Endothelial cell of umbilical vein (primary cell): ENCODE results near the gene PAX5. TPM values are rescaled to one million over a fixed set of nuclear protein-coding genes. Genes with fewer than 3 reads are reported as not detected.

ENCODE experiments used
- BruUV-seq: library from RNA; stranded (reverse); fragments of 400-500 nt; replicated peaks from 2 replicates; lab custom pipeline; 2021; lab: Mats Ljungman, UMichigan
- CTCF ChIA-PET: fragments of 300-600, 350-600 bp; sonication (Branson Sonifier 250); formaldehyde crosslinking; loops from one replicate; lab custom pipeline; 2021; ENCODE audit warnings: antibody characterized with exemption, inconsistent platforms; lab: Charles Lee
- POLR2A ChIA-PET: fragments of 300-600, 350-600 bp; sonication (Branson Sonifier 250); formaldehyde crosslinking; loops from one replicate; lab custom pipeline; 2021; ENCODE audit warnings: antibody characterized with exemption, inconsistent platforms; lab: Charles Lee
- DNase-seq: peaks from one replicate; pipeline ENCODE4 v3.0.0-alpha.2; 2011; ENCODE audit warnings: low read depth, low spot score
- FAIRE-seq: peaks from 2 replicates; lab custom pipeline; 2011; peaks lifted over from hg19 to GRCh38; lab: Jason Lieb, UNC
- H2AFZ ChIP-seq: 2 replicates; pipeline ENCODE4 v1.6.0; 2012; ENCODE audit warnings: low read depth, low read length, control low read depth, inconsistent platforms
- H3K27ac ChIP-seq: 2 replicates; pipeline ENCODE4 v1.5.1; 2011; ENCODE audit warnings: low read depth, mild to moderate bottlenecking, control low read depth, low read length, moderate library complexity; ENCODE audit not compliant: insufficient read depth
- H3K27me3 ChIP-seq, 2 experiments: 2 replicates each; pipeline versions ENCODE4 v1.6.0 to v1.6.1; 2011; ENCODE audit warnings: low read length in 2 of 2, mixed read lengths in 1 of 2; ENCODE audit not compliant: control insufficient read depth in 2 of 2, insufficient read depth in 2 of 2
- H3K36me3 ChIP-seq, 2 experiments: 2 replicates in 1 of 2; 3 replicates in 1 of 2; pipeline ENCODE4 v1.5.1; 2011; ENCODE audit warnings: low read length in 2 of 2, mild to moderate bottlenecking in 1 of 2, moderate library complexity in 1 of 2; ENCODE audit not compliant: control insufficient read depth in 2 of 2, insufficient read depth in 2 of 2; ENCODE audit errors: extremely low read depth in 1 of 2
- H3K4me1 ChIP-seq: 3 replicates; pipeline ENCODE4 v1.5.1; 2011; ENCODE audit warnings: mild to moderate bottlenecking, low read length; ENCODE audit not compliant: control insufficient read depth, insufficient read depth; ENCODE audit errors: extremely low read depth
- H3K4me2 ChIP-seq: 2 replicates; pipeline ENCODE4 v1.6.1; 2011; ENCODE audit warnings: low read length, control low read depth, mixed read lengths; ENCODE audit not compliant: insufficient read depth
- H3K4me3 ChIP-seq, 3 experiments: fragments of 200-600 bp in 1 of 3; sonication (generic), shearing (Covaris generic) in 1 of 3; replicated peaks in 1 of 3; 2 replicates each; pipeline ENCODE4 v1.5.1; 2011 to 2016; ENCODE audit warnings: control low read depth in 3 of 3, low read length in 3 of 3, mild to moderate bottlenecking in 2 of 3, inconsistent platforms in 1 of 3, low read depth in 1 of 3, moderate library complexity in 1 of 3; ENCODE audit not compliant: insufficient read depth in 1 of 3
- H3K79me2 ChIP-seq: 2 replicates; pipeline ENCODE4 v1.6.0; 2012; ENCODE audit warnings: low read length, inconsistent platforms; ENCODE audit not compliant: control insufficient read depth, insufficient read depth
- H3K9ac ChIP-seq: replicated peaks from 2 replicates; pipeline ENCODE3; 2011; ENCODE audit warnings: low read length, control low read depth; ENCODE audit not compliant: insufficient read depth; ENCODE audit errors: extremely low read depth
- H3K9me1 ChIP-seq: replicated peaks from 3 replicates; pipeline ENCODE4 v1.6.0; 2011; ENCODE audit warnings: mild to moderate bottlenecking, low read length; ENCODE audit not compliant: control insufficient read depth, insufficient read depth; ENCODE audit errors: extremely low read depth
- H3K9me3 ChIP-seq: replicated peaks from 2 replicates; pipeline ENCODE4 v1.5.1; 2012; ENCODE audit warnings: low read length, inconsistent platforms; ENCODE audit not compliant: control insufficient read depth, insufficient read depth
- H4K20me1 ChIP-seq: replicated peaks from 2 replicates; pipeline ENCODE3; 2011; ENCODE audit warnings: mild to moderate bottlenecking, low read length; ENCODE audit not compliant: control insufficient read depth, insufficient read depth; ENCODE audit errors: extremely low read depth
- CTCF ChIP-seq, 2 donors: IDR thresholded peaks; 1 replicate in 1 of 2; 2 replicates in 1 of 2; pipeline ENCODE4 v1.5.1; 2011; ENCODE audit warnings: low read length in 2 of 2, mild to moderate bottlenecking in 2 of 2, moderate library complexity in 2 of 2, control low read depth in 1 of 2, inconsistent platforms in 1 of 2, low read depth in 1 of 2; ENCODE audit not compliant: insufficient read depth in 1 of 2; ENCODE audit errors: extremely low read depth in 1 of 2
- EZH2 ChIP-seq: IDR thresholded peaks from 2 replicates; pipeline ENCODE4 v1.6.1; 2012; ENCODE audit warnings: borderline replicate concordance, low read depth, mild to moderate bottlenecking, moderate library complexity, low read length, inconsistent platforms; ENCODE audit not compliant: severe bottlenecking
- FOS ChIP-seq: IDR thresholded peaks from 2 replicates; pipeline ENCODE4 v1.6.1; 2011; ENCODE audit warnings: mild to moderate bottlenecking, low read length, moderate library complexity, borderline replicate concordance; ENCODE audit not compliant: insufficient read depth
- GATA2 ChIP-seq: IDR thresholded peaks from 2 replicates; pipeline ENCODE4 v1.7.0; 2011; ENCODE audit warnings: low read depth, mild to moderate bottlenecking, moderate library complexity, mixed read lengths, low read length; ENCODE audit not compliant: insufficient read length, insufficient read depth
- JUN ChIP-seq: IDR thresholded peaks from 2 replicates; pipeline ENCODE4 v1.6.1; 2011; ENCODE audit warnings: borderline replicate concordance, low read depth; ENCODE audit not compliant: insufficient read length, insufficient read depth
- MYC ChIP-seq: IDR thresholded peaks from one replicate; pipeline ENCODE4 v1.6.1; 2011; ENCODE audit warnings: mild to moderate bottlenecking, low read depth, low read length
- POLR2A ChIP-seq: IDR thresholded peaks from 2 replicates; pipeline ENCODE4 v1.6.1; 2012; ENCODE audit warnings: low read depth, mild to moderate bottlenecking, control low read depth, low read length
- POLR2AphosphoS5 ChIP-seq: IDR thresholded peaks from 2 replicates; pipeline ENCODE4 v1.6.1; 2012; ENCODE audit warnings: low read depth, mild to moderate bottlenecking, control low read depth, low read length, moderate library complexity; ENCODE audit not compliant: insufficient read depth
- dilution Hi-C: fragments of 300-500 bp; cut with MboI; formaldehyde crosslinking; loops from one replicate; pipeline ENCODE4 v1.15.0; 2019; ENCODE audit warnings: low sequenced_read_pairs; ENCODE audit not compliant: extremely low pct_ligation_motif_present
- intact Hi-C: fragments of 100-400 bp; cut with micrococcal nuclease; formaldehyde crosslinking; loops from one replicate; pipeline ENCODE4 v1.10.0; 2022
- polyA plus RNA-seq, 4 experiments: library from polyadenylated mRNA; depleted of rRNA in 3 of 4; stranded (reverse) in 3 of 4; unstranded in 1 of 4; fragments of >200 nt; gene quantifications; 2 replicates each; pipeline versions ENCODE4 v1.2.1 to v1.2.3, GENCODE V29; 2011 to 2012; ENCODE audit warnings: missing spikeins in 1 of 4
- total RNA-seq: library from RNA; stranded (reverse); gene quantifications from 2 replicates; pipeline ENCODE4 v1.2.3, GENCODE V29; 2021
- TF ChIP-seq, protein P1 (sequence below): IDR thresholded peaks from 2 replicates; pipeline ENCODE4 v1.6.1; 2011; ENCODE audit not compliant: insufficient read depth, insufficient read length

The PAX5 gene
- total and polyA plus RNA-seq, 2 donors (not counting 3 experiments of a cell fraction or from before 2014, with no cell fraction given) = not detected

- H3K27me3 ChIP-seq = no peaks in the 10 kb centered on the region
- H3K79me2 ChIP-seq = peaks cover 2% of the 10 kb centered on the region
- no peak for FAIRE-seq
- no peaks in the 10 kb centered on the region for H4K20me1 ChIP-seq
- no peak overlapping the region for H3K4me2 ChIP-seq
- no peaks in the 10 kb centered on the region for H3K9me1 ChIP-seq
- intact Hi-C loops = no loop called here
- dilution Hi-C loops = no loop called here
- DNase-seq = no peak
- no peak overlapping the region for H3K27ac ChIP-seq
- POLR2A ChIA-PET = no interaction called here
- H3K36me3 ChIP-seq = peaks cover 5 to 8% of the 10 kb centered on the region in 2 experiments
- H3K4me3 ChIP-seq = no peak overlapping the region
- no TSS peak for BruUV-seq
- H3K9ac ChIP-seq = no peak overlapping the region
- H3K9me3 ChIP-seq = no peaks in the 10 kb centered on the region
- CTCF ChIA-PET = no interaction called here
- peaks cover 4% of the 10 kb centered on the region for H3K4me1 ChIP-seq
- TF ChIP-seq, protein P1, sequence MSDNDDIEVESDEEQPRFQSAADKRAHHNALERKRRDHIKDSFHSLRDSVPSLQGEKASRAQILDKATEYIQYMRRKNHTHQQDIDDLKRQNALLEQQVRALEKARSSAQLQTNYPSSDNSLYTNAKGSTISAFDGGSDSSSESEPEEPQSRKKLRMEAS = no peak
- TF ChIP-seq POLR2AphosphoS5 (no peak), POLR2A (no peak), MYC (no peak), GATA2 (no peak), FOS (no peak), CTCF (IDR thresholded peaks at IDR 0.05; ENCODE audit: extremely low read depth in 1 of 2, insufficient read depth in 1 of 2, low read depth in 1 of 2, low read length in 2 of 2) (no peak), JUN (no peak), EZH2 (no peak)
- H2AFZ ChIP-seq = no peak overlapping the region
Measured at GRCh38 chr9:37083654-37084053, 49.6 kb upstream of the PAX5 start.
